Neural cell (in vitro differentiated cells): ENCODE results near the gene TLE1. TPM values are rescaled to one million over a fixed set of nuclear protein-coding genes. Genes with fewer than 3 reads are reported as not detected.

ENCODE experiments used
- H2AFZ ChIP-seq: fragments of 200-600, 300-800 bp; sonication (generic), shearing (Covaris generic); 2 replicates; pipeline ENCODE4 v1.6.0; 2014; ENCODE audit warnings: low read depth, mild to moderate bottlenecking, antibody characterized with exemption, low read length, moderate library complexity
- H3F3A ChIP-seq: fragments of 200-600 bp; shearing (Covaris generic); 2 replicates; pipeline ENCODE4 v1.6.1; 2016; ENCODE audit warnings: mild to moderate bottlenecking, moderate library complexity, mixed read lengths, antibody characterized with exemption, low read length; ENCODE audit not compliant: insufficient read depth, poor library complexity, severe bottlenecking
- H3K27ac ChIP-seq: fragments of 200-600, 300-800 bp; sonication (generic), shearing (Covaris generic); 2 replicates; pipeline ENCODE4 v1.5.1; 2014; ENCODE audit warnings: mild to moderate bottlenecking, low read length, moderate library complexity
- H3K27me3 ChIP-seq: fragments of 300-800, 200-600 bp; sonication (generic), shearing (Covaris generic); 2 replicates; pipeline ENCODE4 v1.6.0; 2014; ENCODE audit warnings: mild to moderate bottlenecking, low read depth, low read length, moderate library complexity; ENCODE audit not compliant: insufficient read depth
- H3K36me3 ChIP-seq: fragments of 300-800, 200-600 bp; sonication (generic), shearing (Covaris generic); 2 replicates; pipeline ENCODE4 v1.5.1; 2014; ENCODE audit warnings: mild to moderate bottlenecking, antibody characterized with exemption, low read length, moderate library complexity; ENCODE audit not compliant: insufficient read depth
- H3K4me2 ChIP-seq: fragments of 300-800, 200-600 bp; sonication (generic), shearing (Covaris generic); 2 replicates; pipeline ENCODE4 v1.6.0; 2014; ENCODE audit warnings: mild to moderate bottlenecking, low read length
- H3K4me3 ChIP-seq: fragments of 300-800, 200-600 bp; sonication (generic), shearing (Covaris generic); 2 replicates; pipeline ENCODE4 v1.5.1; 2014; ENCODE audit warnings: mild to moderate bottlenecking, low read length, moderate library complexity
- H3K79me2 ChIP-seq: fragments of 200-600 bp; shearing (Covaris generic); replicated peaks from 2 replicates; pipeline ENCODE4 v1.6.0; 2014; ENCODE audit warnings: mild to moderate bottlenecking, low read length, moderate library complexity; ENCODE audit not compliant: insufficient read depth
- H3K9ac ChIP-seq: fragments of 300-800, 200-600 bp; sonication (generic), shearing (Covaris generic); 2 replicates; pipeline ENCODE4 v1.6.1; 2016; ENCODE audit warnings: mild to moderate bottlenecking, low read length, mixed read lengths
- H3K9me2 ChIP-seq: fragments of 200-600 bp; shearing (Covaris generic); 2 replicates; pipeline ENCODE4 v1.6.1; 2016; ENCODE audit warnings: mild to moderate bottlenecking, low read length, mixed read lengths; ENCODE audit not compliant: insufficient read depth
- H3K9me3 ChIP-seq: fragments of 200-600, 300-800 bp; sonication (generic), shearing (Covaris generic); 2 replicates; pipeline ENCODE4 v1.6.1; 2016; ENCODE audit warnings: mild to moderate bottlenecking, mixed run types, low read length, moderate library complexity, mixed read lengths
- H4K20me1 ChIP-seq: fragments of 200-600 bp; shearing (Covaris generic); 2 replicates; pipeline ENCODE4 v1.6.1; 2016; ENCODE audit warnings: mild to moderate bottlenecking, mixed run types; ENCODE audit not compliant: insufficient read depth
- CTCF ChIP-seq: fragments of 450-650 bp; IDR thresholded peaks from 2 replicates; pipeline ENCODE4 v1.5.1; 2014; ENCODE audit warnings: antibody characterized with exemption, mild to moderate bottlenecking, moderate library complexity; ENCODE audit not compliant: poor library complexity, severe bottlenecking
- EP300 ChIP-seq: fragments of 450-650 bp; conservative IDR thresholded peaks from 2 replicates; pipeline ENCODE4 v1.6.1; 2014; ENCODE audit warnings: antibody characterized with exemption, mild to moderate bottlenecking, moderate library complexity; ENCODE audit not compliant: poor library complexity, severe bottlenecking
- EZH2 ChIP-seq: fragments of 200-600, 300-800 bp; shearing (Covaris generic), sonication (generic); IDR thresholded peaks from 2 replicates; pipeline ENCODE4 v1.6.1; 2014; ENCODE audit warnings: antibody characterized with exemption, low read length, borderline replicate concordance, mild to moderate bottlenecking; ENCODE audit not compliant: insufficient read depth, poor library complexity, severe bottlenecking
- MXI1 ChIP-seq: fragments of 450-650 bp; conservative IDR thresholded peaks from 2 replicates; pipeline ENCODE4 v1.6.1; 2014; ENCODE audit warnings: antibody characterized with exemption, mild to moderate bottlenecking; ENCODE audit not compliant: poor library complexity, severe bottlenecking
- POLR2AphosphoS5 ChIP-seq: IDR thresholded peaks from 2 replicates; pipeline ENCODE4 v1.6.1; 2012
- RAD21 ChIP-seq: fragments of 450-650 bp; conservative IDR thresholded peaks from 2 replicates; pipeline ENCODE4 v1.6.1; 2014; ENCODE audit warnings: antibody characterized with exemption, mild to moderate bottlenecking, moderate library complexity
- REST ChIP-seq: IDR thresholded peaks from 2 replicates; pipeline ENCODE4 v1.6.1; 2012; ENCODE audit warnings: borderline replicate concordance
- SMC3 ChIP-seq: fragments of 450-650 bp; conservative IDR thresholded peaks from 2 replicates; pipeline ENCODE4 v1.6.1; 2014; ENCODE audit warnings: antibody characterized with exemption, mild to moderate bottlenecking, moderate library complexity; ENCODE audit not compliant: poor library complexity
- TAF1 ChIP-seq: IDR thresholded peaks from 2 replicates; pipeline ENCODE4 v1.6.1; 2012; ENCODE audit warnings: low read depth
- polyA plus RNA-seq: library from polyadenylated mRNA; depleted of rRNA; stranded (reverse); fragments of >200 nt; gene quantifications from 2 replicates; pipeline ENCODE4 v1.2.3, GENCODE V29; 2014

Gene TLE1
- polyA plus RNA-seq, 1 donor from 2014 or later: 93.6 TPM

GRCh38 chr9:81649475-81650240, 39.7 kb downstream of the TLE1 start:
- Histone ChIP-seq H3K9me2 (no peaks in the 10 kb centered on the region), H2AFZ (peak overlapping the region; percentile 1), H3K79me2 (peaks cover 18% of the 10 kb centered on the region), H3K36me3 (no peaks in the 10 kb centered on the region), H3F3A (peaks cover 25% of the 10 kb centered on the region), H3K9me3 (no peaks in the 10 kb centered on the region), H4K20me1 (no peaks in the 10 kb centered on the region), H3K27me3 (no peaks in the 10 kb centered on the region), H3K27ac (peak overlapping the region; percentile 93), H3K9ac (peak overlapping the region; percentile 53), H3K4me2 (peak overlapping the region; percentile 38), H3K4me3 (peak overlapping the region; percentile 44)
- TF ChIP-seq MXI1 (no peak), EZH2 (no peak), SMC3 (no peak), REST (peak; percentile 24), TAF1 (peak; percentile 19), POLR2AphosphoS5 (peak; percentile 59), EP300 (peak; percentile 83), RAD21 (peak; percentile 40), CTCF (no peak)

- peaks cover 17% of the 10 kb centered on the region for H3K79me2 ChIP-seq
- H3K27me3 ChIP-seq: no peaks in the 10 kb centered on the region
- H3K4me2 ChIP-seq: peak overlapping the region; percentile 38
- peak overlapping the region; percentile 93 for H3K27ac ChIP-seq
- no peaks in the 10 kb centered on the region for H3K9me3 ChIP-seq
- no peaks in the 10 kb centered on the region for H3K36me3 ChIP-seq
- TF ChIP-seq REST: no peak
- TF ChIP-seq EP300: no peak
- TF ChIP-seq EZH2: no peak
- TF ChIP-seq POLR2AphosphoS5: no peak
- TF ChIP-seq TAF1: no peak
- TF ChIP-seq RAD21: no peak
- no peak for TF ChIP-seq CTCF
- TF ChIP-seq SMC3: no peak
- no peak for TF ChIP-seq MXI1
- no peaks in the 10 kb centered on the region for H4K20me1 ChIP-seq
- H3K9ac ChIP-seq: peak overlapping the region; percentile 53
- no peaks in the 10 kb centered on the region for H3K9me2 ChIP-seq
- peaks cover 25% of the 10 kb centered on the region for H3F3A ChIP-seq
- peak overlapping the region; percentile 1 for H2AFZ ChIP-seq
- H3K4me3 ChIP-seq: peak overlapping the region; percentile 44
Observed at GRCh38 chr9:81648891-81649290, 40.5 kb downstream of the TLE1 start.
